Activated CD4-positive, CD25-positive, alpha-beta regulatory T cell treated with anti-CD3 and anti-CD28 coated beads, Interleukin-2, amount 50 U/mL, for 72 hours (primary cell): ENCODE data around the gene SETD3.

Experiments
- DNase-seq: peaks from one replicate; pipeline ENCODE4 v3.0.0; 2021

The SETD3 gene

DNA sequence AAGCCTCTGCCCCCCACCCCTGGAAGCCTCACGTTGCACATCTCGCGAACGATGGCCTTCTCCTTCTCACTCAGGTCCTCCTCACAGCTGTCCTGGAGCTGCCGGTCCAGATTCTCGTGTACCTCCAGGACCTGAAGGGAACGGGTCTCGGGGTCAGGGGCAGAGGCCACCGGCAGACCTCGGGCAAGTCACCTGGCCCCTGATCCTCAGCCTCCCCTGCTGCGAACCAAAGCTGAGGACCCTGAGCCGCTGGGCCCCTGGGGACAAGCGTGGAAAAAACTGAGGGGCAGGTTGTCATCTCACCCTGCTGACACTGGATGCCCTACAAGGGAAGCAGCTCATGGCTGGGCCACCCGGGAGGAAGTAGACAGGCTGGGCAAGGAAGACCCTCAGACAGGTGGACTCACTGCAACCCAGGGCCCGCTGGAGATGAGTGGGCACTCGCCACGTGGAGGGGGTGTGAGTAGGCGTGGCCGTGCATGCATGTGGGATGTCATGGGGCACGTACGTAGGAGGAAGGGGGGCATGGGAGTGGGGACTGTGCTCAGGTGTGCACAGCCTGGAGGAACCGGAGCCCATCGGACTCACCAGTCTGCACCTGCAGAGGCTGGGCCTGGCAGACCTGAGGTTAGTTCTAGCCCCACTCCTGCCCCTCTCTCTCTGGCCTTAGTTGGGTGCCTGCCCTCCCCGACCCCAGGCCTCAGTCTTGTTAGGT lies 35.7 kb upstream of the SETD3 start:
- DNase-seq = peak; percentile 27

GRCh38 chr14:99515301-99516155 lies 34.9 kb upstream of the SETD3 start:
- DNase-seq = no peak

GRCh38 chr14:99514552-99515300 lies 34.1 kb upstream of the SETD3 start:
- DNase-seq = no peak

DNA sequence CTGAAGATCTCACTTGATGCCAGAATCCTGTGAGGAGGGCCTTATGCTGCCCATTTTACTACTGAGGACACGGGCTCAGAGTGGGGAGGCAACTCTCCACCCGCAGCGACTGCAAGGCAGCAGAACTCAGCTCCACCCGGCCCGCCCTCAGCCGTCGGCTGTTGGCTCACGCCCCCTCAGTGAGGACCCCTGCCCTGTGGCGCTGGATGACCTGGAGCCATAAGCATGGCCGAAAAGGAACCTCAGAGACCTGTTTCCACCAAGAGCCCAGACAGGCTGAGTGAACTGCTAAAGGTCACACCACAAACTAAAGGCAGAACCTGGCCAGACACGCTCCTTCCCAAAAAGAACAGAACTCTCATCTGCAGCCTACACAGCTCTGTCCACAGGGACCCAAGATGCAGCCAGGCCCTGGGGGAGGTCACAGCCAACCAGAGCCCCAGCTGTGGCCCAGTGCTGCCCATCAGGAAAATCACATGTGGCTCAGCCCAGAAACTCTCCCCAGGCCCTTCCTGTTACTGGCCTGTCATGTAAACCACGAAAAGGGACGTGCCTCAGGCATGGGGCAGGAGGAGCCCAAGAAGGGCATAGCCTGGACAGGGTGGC lies 33.4 kb upstream of the SETD3 start:
- no peak for DNase-seq

GRCh38 chr14:99513183-99513694 lies 32.6 kb upstream of the SETD3 start:
- no peak for DNase-seq

- no peak for DNase-seq
Observed at GRCh38 chr14:99512571-99513182, 32.0 kb upstream of the SETD3 start.

- no peak for DNase-seq
Observed at GRCh38 chr14:99512110-99512449, 31.4 kb upstream of the SETD3 start.

GRCh38 chr14:99511421-99512109 lies 30.9 kb upstream of the SETD3 start:
- no peak for DNase-seq

- no peak for DNase-seq
Observed at GRCh38 chr14:99510556-99511139, 30.0 kb upstream of the SETD3 start.

- DNase-seq = no peak
Observed at GRCh38 chr14:99509871-99510555, 29.4 kb upstream of the SETD3 start.

DNA sequence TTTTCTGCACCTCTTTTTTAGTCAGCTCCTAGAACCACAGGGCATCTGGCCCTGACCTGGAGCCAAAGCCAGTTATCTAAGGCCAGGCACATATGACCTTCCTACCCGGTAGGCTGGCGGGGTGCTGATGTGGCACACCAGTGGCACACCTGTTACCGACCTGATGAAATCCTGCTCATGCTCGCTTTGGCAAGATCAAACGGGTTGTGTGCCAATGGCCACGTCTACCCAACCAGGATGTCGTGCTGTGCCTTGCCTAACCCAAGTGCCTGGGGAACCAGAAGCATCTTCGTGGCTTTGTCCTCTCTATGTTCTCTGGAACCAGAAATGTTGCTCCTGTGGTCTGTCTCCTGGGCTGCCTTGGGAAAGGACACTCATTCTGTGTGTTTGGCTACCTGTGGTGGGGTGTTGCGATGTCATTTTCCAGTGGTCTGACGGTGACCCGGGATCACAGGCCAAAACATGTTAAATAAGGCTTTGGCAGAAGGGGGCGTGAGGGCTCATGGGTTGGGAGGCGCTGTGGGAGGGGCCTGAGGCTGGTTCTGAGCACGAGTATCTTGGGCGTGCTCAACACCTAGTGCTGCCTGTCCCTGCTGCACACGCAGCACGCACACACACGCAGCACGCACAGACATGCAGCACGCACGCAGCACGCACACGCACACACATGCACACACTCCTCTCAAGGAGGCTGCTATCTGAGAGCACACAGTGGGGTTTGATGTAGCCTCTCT lies 28.4 kb upstream of the SETD3 start:
- DNase-seq = no peak

GRCh38 chr14:99507860-99508640 lies 27.4 kb upstream of the SETD3 start:
- no peak for DNase-seq

DNA sequence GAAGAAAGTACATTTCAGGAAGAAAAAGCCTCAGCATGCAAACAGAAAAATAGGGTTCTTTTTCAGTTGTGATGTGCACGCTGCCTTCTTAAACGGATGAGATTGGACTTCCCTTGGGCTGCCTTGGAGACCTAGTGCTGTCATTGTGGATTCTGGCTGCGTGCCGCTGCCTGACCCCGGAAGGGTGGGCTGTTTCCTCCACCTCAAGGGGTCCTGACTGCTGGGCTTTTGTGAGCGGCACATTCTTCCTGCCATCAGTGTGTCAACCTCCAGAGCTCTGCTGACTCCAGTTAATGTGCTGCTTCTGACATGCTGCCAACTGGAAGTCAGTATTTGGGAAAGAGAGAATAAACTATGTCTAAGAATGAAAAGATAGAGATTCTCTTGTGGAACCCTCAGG lies 25.6 kb upstream of the SETD3 start:
- no peak for DNase-seq

DNA sequence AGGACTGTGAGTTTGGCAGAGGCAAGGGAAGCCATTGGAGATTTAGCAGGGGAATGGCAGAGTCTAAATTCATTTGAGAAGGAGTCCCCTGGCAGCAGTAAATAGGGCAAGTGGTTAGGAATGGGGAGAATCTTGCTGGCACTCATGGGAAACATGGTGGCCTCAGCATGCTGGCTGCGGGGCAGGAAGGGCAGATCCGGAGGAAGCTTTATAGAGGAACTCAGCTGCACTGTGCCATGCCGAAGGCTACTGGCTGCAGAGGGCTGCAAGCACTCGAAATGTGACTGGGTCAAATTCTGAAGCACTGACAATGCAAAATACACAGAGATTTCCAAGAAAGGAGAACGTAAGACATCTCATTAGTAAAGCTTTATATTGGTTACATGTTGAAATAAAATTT lies 24.4 kb upstream of the SETD3 start:
- no peak for DNase-seq

DNA sequence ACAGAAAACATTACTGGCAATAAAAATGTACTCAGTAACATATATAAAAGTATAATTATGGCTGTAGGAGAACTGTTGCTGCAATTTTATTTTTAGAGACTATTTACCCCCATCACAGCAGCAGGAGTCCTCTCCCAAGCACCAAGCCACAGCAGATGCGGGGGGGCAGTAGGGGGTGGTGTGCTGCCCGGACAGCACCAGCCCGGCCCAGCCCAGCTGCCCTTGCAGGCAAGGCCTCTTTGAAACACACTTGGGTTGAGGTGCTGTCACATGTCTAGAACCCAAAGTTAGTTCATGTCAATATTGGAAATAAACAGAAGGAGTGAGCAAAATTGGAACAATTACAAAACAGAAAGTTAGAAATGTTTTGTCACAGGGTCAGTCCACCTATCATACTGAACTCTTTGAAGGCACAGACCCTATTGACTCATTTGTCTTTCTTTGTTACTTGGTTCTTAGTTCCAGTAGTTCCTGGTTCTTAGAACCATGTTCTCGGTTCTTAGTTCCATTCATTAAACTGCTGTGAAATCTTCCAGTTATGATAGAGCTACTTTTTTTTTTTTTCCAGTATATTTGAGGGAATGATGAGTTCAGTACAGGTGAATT lies 23.3 kb upstream of the SETD3 start:
- DNase-seq = no peak

GRCh38 chr14:99502989-99503421 lies 22.3 kb upstream of the SETD3 start:
- DNase-seq = no peak

- DNase-seq = no peak
Observed at GRCh38 chr14:99497894-99498293, 17.2 kb upstream of the SETD3 start.

- DNase-seq = no peak
Observed at GRCh38 chr14:99497341-99497740, 16.7 kb upstream of the SETD3 start.

- no peak for DNase-seq
Observed at GRCh38 chr14:99484106-99484505, 3.4 kb upstream of the SETD3 start.
